Dermis blood vessel endothelial cell (primary cell): ENCODE data around the gene METTL25B. TPM values are rescaled to one million over a fixed set of nuclear protein-coding genes. Genes with fewer than 3 reads are reported as not detected.

Experiments
- DNase-seq: peaks from one replicate; pipeline ENCODE4 v3.0.0; 2010
- total RNA-seq: library from RNA; depleted of rRNA; stranded (reverse); fragments of >200 nt; gene quantifications from 2 replicates; pipeline ENCODE4 v1.2.3, GENCODE V29; 2014

METTL25B gene
- total RNA-seq: 11.8 and 13.3 TPM in 2 replicates

DNA sequence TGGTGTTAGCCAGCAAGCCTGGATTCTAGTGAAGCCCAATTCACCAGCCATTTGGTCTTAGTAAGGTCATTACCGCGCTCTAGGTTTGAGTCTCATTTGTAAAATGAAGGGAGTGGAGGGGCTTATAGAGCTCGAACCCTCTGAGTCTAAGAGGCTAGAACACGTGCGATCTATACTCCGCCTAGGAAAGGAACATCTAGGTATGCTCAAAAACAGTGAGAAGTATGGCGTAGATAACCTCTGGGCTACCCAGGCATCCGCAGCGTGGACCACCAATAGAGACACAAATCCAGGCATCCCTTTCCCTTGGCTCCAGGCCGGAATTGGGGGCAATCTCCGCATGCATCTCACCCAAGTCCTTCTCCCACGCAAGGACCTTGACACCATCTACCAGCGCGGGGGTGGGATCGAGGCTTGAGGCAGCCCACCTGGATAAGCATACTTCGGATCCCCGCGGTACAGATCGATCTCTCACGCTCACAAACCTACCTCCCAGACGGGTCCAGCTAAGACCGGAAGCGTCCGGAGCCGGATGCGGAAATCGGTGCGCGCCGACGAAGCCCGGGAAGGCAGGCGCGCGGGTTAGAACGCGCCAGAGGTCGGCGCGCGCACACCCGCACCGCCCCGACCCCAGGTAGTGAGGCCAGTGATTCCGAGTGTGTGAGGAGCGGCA is at the start of gene METTL25B:
Gene METTL25B (plus strand): TSS at position 544 of the 673 bp plus-strand sequence. CDS start 636 bp downstream, outside the sequence.
- peak; percentile 84 for DNase-seq

DNA sequence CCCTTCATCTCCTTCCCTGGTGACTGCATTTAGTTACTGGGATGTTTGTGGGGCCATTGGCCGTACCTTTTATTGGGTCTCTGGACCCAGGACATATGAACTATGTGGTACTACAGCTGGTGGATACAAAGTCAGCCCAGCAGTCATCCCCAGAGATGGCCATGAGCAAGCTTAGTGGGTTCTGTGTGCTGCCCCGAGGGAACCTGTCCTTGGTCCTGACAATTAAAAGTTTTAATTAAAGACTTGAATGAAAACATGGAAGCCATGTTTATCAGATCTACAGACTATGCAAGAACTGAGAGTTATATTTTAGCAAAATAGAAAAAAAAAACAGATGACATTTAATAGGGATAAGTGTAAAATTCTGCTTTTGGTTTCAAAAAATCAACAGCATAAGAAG is 48.2 kb upstream of the METTL25B start:
- no peak for DNase-seq

DNA sequence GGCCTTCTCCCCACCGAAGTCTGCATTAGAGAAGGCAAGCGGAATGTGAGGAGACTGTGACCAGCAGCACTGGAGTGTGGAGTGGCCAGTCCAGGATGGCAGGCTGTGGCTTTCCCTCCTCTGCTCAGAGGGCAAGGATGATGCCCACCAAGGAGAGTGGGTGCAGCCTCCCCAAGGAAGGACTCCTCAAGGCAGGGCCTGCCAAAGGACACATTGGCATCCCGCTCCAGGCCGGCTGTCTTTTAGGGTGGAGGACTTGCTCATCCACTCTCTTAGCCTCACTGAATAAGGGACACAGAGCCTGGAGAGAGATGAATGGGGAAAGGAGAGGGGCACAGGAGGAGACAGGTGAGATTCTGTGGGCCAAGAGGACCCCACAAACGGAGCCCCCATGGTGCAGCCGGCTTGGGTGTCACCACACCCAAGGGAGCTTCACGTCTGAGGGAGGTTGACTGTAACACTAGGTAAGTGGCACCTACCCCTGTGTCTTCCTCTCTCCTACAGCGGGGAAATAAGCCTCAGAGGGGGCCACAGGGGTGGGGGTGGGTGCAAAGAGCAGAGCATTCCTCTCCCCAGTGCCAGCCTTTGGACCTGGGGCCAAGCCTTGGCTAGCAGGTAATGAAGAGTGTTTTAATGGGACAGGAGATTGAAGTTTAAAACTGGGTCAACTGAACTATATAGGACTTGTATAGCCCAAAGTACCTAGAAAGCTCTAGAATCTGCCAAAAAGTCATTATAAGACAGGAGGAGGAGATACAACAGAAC is 46.9 kb upstream of the METTL25B start:
- DNase-seq: no peak

DNA sequence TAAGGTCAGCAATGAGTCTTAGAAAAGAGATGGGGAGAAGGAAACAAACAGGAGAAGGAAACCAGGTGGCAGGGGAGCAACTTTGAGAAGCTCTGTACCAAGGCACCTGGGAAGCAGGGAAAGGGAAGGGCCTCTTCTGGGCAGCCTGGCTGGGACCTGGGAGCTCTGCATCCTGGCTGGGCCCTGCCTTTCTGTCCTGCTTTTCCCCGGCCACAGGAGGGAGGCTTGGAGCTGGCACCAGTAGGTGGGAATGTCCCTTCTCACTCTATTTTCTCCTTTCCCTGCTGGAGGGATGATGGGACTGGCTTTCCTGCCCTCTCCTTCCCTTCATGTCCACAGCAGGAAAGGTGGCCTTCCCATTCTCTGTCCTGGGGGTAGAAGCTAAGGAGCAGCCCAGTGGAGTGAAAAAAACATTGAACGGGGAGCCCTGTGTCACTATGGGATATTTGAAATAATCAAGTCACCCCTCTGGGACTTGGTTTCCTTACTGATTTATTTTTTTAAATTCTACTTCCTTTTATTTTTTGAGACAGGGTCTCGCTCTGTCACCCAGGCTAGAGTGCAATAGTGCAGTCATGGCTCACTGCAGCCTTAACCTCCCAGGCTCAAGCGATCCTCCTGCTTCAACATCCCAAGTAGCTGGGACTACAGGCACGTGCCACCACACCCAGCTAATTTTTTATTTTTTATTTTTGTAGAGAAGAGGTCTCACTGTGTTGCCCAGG is 45.9 kb upstream of the METTL25B start:
- no peak for DNase-seq

DNA sequence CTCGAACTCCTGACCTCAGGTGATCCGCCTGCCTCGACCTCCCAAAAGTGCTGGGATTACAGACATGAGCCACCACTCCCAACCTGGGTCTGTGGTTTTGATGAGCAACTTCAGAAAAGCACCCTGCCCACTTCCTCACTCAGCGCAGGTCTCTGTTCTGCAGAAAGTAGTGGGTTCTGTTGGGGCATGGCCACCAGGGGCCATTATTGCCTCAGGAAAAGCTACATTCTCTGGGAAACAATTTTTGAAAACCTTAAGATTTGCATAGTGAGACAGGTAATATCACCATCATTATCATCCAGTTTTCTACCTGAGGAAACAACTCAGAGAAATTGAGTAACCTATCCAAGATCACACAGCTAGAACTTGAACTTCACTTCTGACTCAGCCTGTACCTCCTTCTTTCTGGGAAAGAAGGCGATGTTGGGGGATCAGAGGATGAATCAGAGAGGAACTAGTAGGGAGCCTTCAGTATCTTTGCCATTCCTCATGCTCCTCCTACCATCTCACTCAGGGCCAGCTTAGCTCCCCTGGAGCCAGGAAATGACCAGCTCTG is 44.0 kb upstream of the METTL25B start:
- no peak for DNase-seq

DNA sequence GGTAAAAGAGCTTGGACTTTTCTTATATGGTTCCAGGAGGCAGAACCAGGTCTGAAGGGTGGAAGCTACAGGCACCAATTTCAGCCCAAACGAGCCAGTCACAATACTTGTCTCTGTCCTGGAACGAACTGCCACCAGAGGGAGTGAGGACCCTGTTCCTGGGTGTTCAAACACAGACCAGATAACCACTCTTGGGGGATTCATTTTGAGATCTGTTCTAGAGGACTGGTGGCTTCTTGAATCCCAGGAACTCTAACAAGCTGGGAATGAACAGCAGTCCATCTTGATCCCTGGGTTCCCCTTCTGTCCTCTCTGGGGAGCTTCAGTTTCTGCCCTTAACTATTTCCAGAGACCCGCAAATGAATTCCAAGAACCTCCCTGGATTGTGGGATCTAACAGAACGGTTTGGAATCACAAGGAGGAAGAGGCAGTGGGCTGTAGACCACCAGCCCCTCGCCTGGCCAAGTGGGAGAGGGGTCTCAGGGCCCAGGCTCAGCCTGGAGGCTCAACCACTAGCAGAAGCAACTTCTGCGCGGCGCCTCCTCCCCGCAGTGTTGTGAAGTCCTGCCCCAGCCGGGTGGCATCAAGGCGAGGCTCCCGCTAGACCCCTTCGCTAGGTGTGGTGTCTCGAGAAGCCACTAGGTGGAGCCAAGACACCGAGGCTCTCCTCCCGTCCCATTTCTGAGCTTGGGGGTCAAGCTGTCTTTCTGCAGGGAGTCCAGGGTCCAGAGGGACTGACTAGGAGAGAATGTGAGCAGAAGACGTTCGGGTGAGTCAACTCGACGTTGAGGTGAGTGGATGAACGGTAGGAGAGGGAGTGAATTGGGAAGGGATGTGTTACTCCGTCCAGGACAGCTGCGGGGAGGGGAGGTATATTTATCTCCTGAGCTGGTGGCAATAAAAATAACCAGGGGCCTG is 39.0 kb upstream of the METTL25B start:
- DNase-seq: peak; percentile 87

DNA sequence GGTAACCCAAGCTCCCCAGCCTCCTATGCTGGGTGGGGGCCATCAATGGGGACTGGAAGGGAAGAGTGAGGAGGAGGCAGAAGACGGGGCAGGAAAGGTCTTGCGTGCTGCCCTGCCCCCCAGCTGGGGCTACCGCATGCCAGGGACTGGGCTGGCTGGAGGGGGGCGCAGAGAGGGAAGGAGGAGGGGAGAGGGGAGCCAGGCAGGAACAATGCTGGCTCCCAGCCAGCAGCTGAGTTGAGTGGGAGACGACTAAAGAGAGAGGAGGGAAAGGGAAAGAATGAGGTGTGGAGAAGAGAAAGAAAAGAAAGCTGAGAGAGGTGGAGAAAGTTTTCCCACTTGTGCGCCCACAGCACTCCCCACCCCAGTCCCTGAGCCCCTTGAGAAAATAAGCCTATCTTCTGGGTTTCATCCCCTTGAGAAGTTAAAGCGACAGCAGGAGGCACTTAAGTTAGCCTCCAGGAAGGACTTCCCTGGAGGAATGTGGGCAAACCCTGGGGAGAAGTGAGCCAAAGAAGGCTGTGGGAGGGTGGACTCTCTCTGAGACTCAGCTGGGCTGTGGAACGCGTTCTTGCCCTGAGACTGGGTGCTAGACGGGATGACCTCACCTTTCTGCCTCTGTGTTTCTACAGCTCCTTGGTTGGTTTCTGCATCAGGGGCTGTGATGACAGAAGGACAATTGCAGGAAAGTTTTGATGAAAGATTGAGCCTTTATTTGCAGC is 38.2 kb upstream of the METTL25B start:
- DNase-seq: no peak

DNA sequence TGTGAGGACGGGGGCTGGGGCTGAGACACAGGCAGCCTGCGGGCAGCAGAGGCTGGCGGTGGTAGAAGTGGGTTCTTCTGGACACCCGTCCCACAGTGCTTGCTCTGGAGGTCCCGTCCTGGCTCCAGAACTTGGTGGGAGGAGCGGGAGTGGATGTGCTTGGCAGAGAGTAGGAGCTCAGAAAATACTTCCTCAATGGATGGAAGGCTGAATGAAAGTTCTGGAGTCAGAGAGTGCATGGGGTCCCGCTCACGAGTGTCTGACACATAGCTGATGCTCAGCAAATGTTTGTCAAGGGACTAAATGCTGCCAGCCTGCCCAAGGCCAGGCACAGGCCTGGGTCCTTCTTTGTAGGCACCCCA is 37.6 kb upstream of the METTL25B start:
- DNase-seq: no peak

DNA sequence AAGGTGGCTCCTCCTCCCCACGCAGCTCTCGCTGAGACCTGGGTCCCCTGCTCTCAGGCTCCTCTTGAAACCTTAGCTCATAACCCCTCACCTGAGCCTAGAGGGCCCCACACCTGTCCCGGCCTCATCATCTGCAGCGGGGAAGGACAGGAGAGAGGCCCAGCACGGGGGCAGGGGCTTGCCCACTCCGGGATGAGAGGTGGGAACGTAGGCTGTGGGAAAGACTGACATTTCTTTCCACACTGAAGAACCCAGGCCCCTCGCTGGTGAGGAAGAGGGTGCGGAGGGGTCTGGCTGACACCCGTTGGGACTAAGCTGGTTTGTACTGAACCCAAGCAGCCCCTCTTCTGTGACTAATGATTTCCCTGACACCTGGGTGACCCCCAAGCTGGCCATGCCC is 37.1 kb upstream of the METTL25B start:
- DNase-seq: no peak

DNA sequence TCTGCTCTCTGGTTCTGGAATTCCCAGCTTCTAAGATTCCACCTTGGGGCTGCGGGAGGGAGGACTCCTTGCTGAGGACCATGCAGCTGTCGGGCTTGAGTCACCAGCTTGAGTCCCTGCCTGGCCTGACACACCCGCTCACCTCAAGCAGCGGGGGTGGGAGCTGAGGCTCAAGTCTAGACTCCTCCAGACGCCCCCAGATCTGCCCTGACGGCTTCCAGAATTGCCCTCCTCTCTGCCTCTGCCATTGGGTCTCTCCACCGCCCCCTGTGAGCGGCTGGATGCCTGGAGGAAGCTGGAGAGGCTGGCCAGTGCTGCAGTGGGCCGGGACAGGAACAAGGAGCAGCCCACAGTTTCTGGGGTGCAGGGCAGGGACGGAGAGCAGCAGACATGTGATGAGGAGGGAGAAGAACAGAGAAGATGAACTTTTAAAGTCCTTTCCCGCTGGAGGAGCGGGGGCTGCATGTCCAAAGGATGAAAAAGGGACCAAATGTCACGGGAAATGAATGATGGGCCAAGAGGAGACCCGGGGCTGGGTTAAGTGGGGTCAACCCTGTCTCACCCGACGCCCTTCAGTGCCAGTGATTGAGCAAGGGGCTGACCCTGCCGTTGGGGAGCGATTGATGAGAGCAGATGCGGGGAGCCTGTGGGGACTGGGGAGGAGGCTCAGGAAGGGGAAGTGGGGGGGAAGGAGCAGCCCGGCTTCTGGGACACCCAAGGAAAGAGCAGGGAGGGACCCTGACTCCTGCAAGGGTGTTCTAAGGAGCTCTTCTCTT is 36.4 kb upstream of the METTL25B start:
- no peak for DNase-seq

DNA sequence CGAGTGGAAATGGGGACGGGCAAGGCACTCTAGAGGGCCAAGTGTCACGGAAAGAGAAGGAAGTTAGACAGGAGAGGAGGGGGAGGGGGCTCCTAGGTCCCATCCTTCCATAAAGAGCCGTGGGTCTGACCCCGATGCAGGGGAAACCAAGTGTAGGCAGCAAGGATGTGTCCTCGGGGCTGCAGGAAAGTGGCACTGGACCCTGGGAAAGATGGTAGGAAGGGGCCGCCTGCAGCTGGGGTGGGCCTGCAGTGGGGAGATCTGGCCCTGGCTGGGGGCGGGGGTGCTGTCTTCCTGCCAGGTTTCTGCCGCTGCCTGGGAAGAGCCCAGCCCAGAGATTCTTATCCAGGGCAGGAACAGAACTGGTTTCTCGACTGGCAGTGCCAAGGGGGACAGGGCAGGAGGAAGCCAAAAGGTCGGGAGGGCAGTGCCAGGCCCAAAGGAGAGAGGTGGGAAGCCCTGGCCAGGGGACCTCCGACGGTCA is 35.8 kb upstream of the METTL25B start:
- DNase-seq: no peak

DNA sequence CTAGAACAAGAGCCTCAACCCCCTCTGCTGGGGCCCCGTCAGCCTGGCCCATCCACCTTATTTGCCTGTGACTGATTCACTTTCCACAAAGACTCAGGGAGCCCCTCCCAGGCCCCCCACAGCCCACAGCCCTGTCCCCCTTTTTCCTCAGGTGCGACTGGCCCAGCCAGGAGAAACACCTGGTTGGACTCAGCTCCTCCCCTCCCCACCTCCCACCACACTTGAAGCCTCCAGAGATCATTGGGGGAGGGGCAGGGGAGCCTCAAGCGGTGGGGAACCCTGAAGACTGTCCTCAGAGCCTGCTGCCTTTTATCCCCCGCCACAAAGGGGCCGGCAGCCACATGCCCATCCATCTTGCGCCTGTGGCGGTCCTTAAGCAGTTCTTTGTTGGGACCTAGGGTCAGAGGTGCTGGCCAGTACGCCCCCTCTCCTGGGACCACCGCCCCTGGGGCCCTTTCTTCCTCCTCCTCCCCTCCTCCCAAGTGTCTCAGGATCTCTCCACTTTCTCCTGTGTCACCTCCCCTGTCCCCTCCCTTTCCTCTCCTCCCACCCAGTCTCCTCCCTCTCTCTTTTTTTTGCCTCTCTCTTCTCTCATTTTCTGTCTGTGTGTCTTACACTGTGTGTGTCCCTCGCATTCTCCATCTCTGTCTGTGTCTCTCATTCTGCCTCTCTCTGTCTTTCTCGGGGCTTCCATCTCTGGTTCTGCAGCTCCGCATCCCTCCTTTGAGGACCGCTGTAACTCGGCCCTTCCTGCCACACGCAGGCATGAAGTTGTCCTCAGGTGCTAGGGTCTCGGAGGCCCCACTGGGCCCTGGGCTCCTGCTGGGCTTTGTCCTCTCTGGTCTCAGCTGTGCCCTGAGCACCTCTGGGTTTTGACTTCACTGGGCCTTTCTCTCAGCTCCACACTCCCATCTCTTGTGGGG is 35.1 kb upstream of the METTL25B start:
- no peak for DNase-seq

DNA sequence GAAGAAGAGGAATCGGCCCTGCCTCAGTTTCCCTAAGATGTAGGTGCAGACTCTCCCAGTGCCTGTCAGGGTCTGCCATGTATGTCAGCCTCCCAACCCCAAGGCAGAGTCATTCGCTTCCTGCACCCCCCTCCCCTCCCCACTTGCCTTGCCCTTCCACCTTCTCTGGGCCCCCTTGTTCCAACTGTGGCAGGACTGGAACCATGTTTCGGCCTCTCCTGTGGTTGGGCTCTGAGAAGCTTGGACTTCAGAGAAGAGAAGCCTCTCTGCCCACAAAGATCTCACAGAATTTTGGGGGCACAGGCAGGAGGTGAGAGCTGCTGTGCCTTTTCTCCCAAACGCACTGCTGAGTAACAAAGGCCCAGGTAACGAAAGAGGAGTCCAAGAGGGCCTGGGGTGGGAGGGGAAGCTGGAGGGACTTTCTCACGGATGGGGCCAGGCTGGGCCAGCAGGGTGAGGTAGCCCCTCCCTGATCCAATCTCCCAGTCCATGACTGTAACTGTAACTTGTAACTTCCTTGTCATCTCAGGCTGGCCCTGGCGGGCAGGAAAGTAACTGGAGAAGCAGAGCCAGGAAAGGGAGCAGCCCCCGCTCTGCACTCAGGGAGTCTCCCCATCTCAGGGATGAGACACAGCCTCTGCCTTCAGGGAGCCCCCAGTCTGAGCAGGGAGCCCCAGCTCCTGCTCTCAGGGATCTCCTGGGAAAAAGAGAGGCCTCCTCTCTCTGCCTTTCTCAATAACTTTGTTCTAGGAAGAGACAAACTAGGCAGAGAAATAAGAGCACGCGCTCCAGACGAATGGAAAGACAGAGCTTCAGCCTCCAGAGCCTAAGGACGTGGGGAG is 34.2 kb upstream of the METTL25B start:
- no peak for DNase-seq

DNA sequence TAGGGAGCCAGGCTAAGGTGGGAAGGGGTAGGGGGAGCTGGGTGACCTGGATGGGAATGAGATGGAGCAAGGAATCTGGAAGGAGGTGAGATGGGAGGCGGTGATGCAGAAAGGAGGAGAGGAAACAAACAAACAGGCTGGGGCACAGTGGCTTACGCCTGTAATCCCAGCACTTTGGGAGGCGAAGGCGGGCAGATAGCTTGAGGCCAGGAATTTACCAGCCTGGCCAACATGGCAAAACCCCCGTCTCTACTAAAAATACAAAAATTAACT is 33.6 kb upstream of the METTL25B start:
- no peak for DNase-seq

DNA sequence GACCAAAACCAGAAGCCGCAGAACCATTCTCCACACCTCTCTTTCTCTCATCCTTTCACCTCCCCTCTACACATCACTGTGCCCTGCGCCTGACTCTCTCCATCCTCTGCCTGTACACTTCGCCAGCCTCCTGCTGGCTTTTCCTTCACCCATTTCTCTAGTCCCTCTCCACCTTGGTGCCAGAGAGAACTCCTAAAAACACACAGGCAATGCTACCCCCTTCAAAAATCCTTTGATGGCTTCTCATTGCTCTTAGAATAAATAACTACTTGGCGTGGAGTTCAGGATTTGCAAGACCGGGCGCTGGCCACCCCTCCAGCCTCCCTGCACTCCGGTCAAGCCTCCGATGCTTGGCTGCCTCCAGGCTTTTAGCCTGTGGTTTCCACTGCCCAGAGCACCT is 31.5 kb upstream of the METTL25B start:
- DNase-seq: no peak

DNA sequence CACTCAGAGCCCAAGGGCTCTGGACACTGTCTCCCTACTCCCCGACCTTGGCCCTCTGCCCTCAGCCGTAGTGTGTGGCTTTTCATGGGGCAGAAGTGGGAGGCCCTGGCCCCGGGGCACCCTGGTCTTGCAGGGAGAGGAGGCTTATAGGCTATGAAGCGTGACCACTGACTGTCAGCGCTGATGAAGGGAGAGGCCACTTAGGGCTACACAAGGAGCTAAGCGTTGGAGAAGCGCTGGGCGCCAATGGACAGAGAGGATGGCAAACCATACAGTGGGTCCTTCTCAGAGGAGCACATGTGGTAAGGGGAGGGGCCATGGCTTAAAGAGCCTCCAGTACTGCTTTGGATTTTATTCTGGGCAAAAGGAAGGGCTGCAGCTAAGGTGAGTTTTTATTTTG is 30.8 kb upstream of the METTL25B start:
- DNase-seq: no peak

DNA sequence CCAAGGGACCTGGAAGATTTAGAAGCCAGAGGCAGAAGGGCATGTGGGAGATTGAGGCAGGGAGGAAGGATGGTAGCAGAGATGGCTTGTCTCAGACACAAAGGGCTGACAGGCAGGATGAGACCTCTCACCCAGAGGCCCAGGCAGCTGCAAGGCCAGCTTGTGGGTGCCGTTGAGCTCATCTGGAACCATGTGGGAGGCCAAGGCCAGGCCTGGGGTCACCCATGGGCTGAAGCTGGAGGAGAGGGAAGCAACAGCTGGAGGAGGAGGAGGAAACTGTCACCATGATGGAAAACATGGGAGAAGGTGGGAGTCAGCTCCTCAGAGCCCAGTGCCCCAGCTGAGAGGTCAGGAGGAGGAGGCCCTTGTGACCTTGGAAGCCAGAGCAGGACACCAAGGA is 29.3 kb upstream of the METTL25B start:
- no peak for DNase-seq

DNA sequence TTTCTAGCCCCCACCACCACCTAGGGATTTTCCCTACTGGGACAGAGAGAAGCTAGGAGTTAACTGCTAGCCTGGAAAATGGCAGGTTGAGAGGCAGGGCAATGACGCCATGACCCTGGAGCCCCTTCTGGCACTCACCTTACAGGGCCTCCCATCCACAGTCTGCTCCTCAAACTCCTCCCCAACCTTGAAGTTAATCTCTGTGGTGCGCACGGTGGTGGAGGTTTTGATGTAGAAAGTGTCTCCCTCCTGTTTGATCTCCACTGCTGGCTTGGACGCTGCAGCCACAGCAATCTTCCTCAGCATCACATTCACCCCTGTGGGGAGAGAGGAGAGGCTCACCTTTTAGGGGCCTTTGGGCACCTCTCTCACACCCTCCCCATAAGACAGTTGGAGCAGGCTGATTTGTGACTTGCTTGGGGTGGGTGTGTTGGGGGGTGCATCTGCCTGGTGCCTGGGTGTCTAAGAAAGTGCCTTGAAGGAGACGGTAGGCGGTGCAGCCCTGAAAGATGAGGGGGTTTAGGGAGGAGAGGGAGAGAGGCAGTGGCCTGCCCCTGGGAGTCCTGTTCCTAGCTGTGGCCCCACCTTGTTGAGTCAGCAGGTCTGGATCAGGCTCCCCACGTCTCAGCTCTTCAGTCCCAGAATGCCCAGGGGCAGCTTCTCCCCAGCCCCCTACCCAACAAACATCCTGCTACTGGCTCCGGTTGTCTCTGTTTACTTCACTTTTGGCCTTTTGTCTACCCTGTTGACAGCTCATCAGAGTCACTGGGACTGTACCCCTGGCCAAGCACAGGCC is 27.3 kb upstream of the METTL25B start:
- no peak for DNase-seq
